HepG2 (cell line): ENCODE data around the gene WNT5A. TPM values are rescaled to one million over a fixed set of nuclear protein-coding genes. Genes with fewer than 3 reads are reported as not detected.

Experiments
- ATAC-seq: fragments of 200-7000 bp; cut with Tn5 transposase; 3 replicates; pipeline ENCODE4 v1.9.1; 2020; ENCODE audit warnings: mild to moderate bottlenecking, moderate library complexity
- BruUV-seq: library from RNA; stranded (reverse); fragments of 400-500 nt; replicated peaks from 2 replicates; lab custom pipeline; 2021; lab: Mats Ljungman, UMichigan
- CTCF ChIA-PET: fragments of 300-600 bp; formaldehyde crosslinking; extraction: SDS; loops from one replicate; lab custom pipeline; 2021; ENCODE audit warnings: low total read pairs, inconsistent platforms, low intra/inter-chr PET ratio; lab: Yijun Ruan, JAX
- POLR2A ChIA-PET: fragments of 350-600 bp; sonication (Branson Sonifier 250); formaldehyde crosslinking; loops from one replicate; lab custom pipeline; 2020; ENCODE audit warnings: antibody characterized with exemption, inconsistent platforms; lab: Yijun Ruan, JAX
- DNase-seq: peaks from one replicate; pipeline ENCODE4 v3.0.0-alpha.2; 2015; ENCODE audit warnings: low spot score
- FAIRE-seq: peaks from 3 replicates; lab custom pipeline; 2011; peaks lifted over from hg19 to GRCh38; lab: Jason Lieb, UNC
- H2AFZ ChIP-seq: one replicate; pipeline ENCODE4 v1.6.1; 2011; ENCODE audit warnings: low read length, inconsistent platforms
- H3K27ac ChIP-seq: fragments of 300-600 bp; 3 replicates; pipeline ENCODE4 v1.8.0; 2011; ENCODE audit warnings: mixed run types, mild to moderate bottlenecking, mixed read lengths, low read length, inconsistent platforms; ENCODE audit not compliant: insufficient read depth; ENCODE audit errors: extremely low read length
- H3K27me3 ChIP-seq, 2 experiments: fragments of 200-600 bp in 1 of 2; 2 replicates in 1 of 2; 3 replicates in 1 of 2; pipeline versions ENCODE4 v1.6.0 to v1.8.0; 2011; ENCODE audit warnings: low read length in 2 of 2, mild to moderate bottlenecking in 2 of 2, moderate library complexity in 2 of 2, inconsistent platforms in 1 of 2; ENCODE audit not compliant: insufficient read depth in 2 of 2, control insufficient read depth in 1 of 2
- H3K36me3 ChIP-seq, 2 experiments: fragments of 200-600 bp in 1 of 2; replicated peaks in 1 of 2; 2 replicates in 1 of 2; 3 replicates in 1 of 2; pipeline versions ENCODE4 v1.5.1 to v1.8.0; 2011; ENCODE audit warnings: low read length in 2 of 2, inconsistent platforms in 1 of 2; ENCODE audit not compliant: insufficient read depth in 2 of 2, control insufficient read depth in 1 of 2
- H3K4me1 ChIP-seq: 2 replicates; pipeline ENCODE4 v1.5.1; 2012; ENCODE audit warnings: low read length, inconsistent platforms; ENCODE audit not compliant: insufficient read depth
- H3K4me2 ChIP-seq: 2 replicates; pipeline ENCODE4 v1.6.0; 2011; ENCODE audit warnings: low read depth, low read length, inconsistent platforms
- H3K4me3 ChIP-seq, 3 experiments: fragments of 200-600 bp in 1 of 3; sonication (generic), shearing (Covaris generic) in 1 of 3; replicated peaks in 1 of 3; 2 replicates each; pipeline ENCODE4 v1.5.1; 2011 to 2016; ENCODE audit warnings: low read length in 3 of 3, inconsistent platforms in 2 of 3, low read depth in 2 of 3, mild to moderate bottlenecking in 2 of 3, control low read depth in 1 of 3, mixed read lengths in 1 of 3; ENCODE audit not compliant: insufficient read depth in 1 of 3
- H3K79me2 ChIP-seq: one replicate; pipeline ENCODE4 v1.6.1; 2011; ENCODE audit warnings: low read length, inconsistent platforms; ENCODE audit not compliant: insufficient read depth
- H3K9ac ChIP-seq: 2 replicates; pipeline ENCODE4 v1.6.0; 2011; ENCODE audit warnings: mild to moderate bottlenecking, low read depth, low read length, inconsistent platforms; ENCODE audit not compliant: insufficient read depth
- H3K9me3 ChIP-seq: 2 replicates; pipeline ENCODE4 v1.5.1; 2012; ENCODE audit warnings: mild to moderate bottlenecking, low read length
- H4K20me1 ChIP-seq: 2 replicates; pipeline ENCODE4 v1.6.0; 2011; ENCODE audit warnings: inconsistent platforms, mild to moderate bottlenecking, low read length, moderate library complexity; ENCODE audit not compliant: insufficient read depth
- CREB1 ChIP-seq, 2 experiments: fragments of 450-650 bp in 1 of 2; IDR thresholded peaks; 2 replicates each; pipeline ENCODE4 v1.6.1; 2016 to 2017; ENCODE audit warnings: control low read depth in 1 of 2, mild to moderate bottlenecking in 1 of 2, missing compliant biosample characterization in 1 of 2, missing genetic modification characterization in 1 of 2
- EEA1 ChIP-seq: sonication (generic); formaldehyde crosslinking; IDR thresholded peaks from 2 replicates; pipeline ENCODE4 v1.5.1; 2020; ENCODE audit warnings: mild to moderate bottlenecking, missing genetic modification reagents, borderline replicate concordance
- FOXJ3 ChIP-seq: sonication (generic); formaldehyde crosslinking; IDR thresholded peaks from 2 replicates; pipeline ENCODE4 v1.4.0; 2020; ENCODE audit warnings: missing genetic modification reagents, mild to moderate bottlenecking, borderline replicate concordance
- HNRNPH1 ChIP-seq: fragments of 200-400 bp; formaldehyde crosslinking; optimal IDR thresholded peaks from 2 replicates; pipeline ENCODE3; 2017; ENCODE audit warnings: mild to moderate bottlenecking, low read depth, low read length
- SALL2 ChIP-seq: sonication (generic); formaldehyde crosslinking; IDR thresholded peaks from 2 replicates; pipeline ENCODE4 v1.8.1; 2023; ENCODE audit warnings: mild to moderate bottlenecking, missing genetic modification reagents, inconsistent platforms
- TP53 ChIP-seq: sonication (generic); formaldehyde crosslinking; conservative IDR thresholded peaks from 2 replicates; pipeline ENCODE4 v1.4.0; 2020; ENCODE audit warnings: missing genetic modification reagents
- ZNF501 ChIP-seq: sonication (generic); formaldehyde crosslinking; IDR thresholded peaks from 2 replicates; pipeline ENCODE4 v1.5.1; 2020; ENCODE audit warnings: mild to moderate bottlenecking, moderate library complexity, missing genetic modification reagents
- WGBS: methylation state at CpG from one replicate; pipeline ENCODE4 v1.1.6; 2017; ENCODE audit warnings: low lambda C conversion rate; 5-methylcytosine and 5-hydroxymethylcytosine counted together
- in situ Hi-C: cut with HindIII; loops from 2 replicates; pipeline ENCODE4 v1.10.0; 2017; ENCODE audit warnings: low pct_unique_long_range_greater_than_20kb; ENCODE audit not compliant: extremely low pct_ligation_motif_present
- intact Hi-C: fragments of 100-400 bp; cut with micrococcal nuclease; formaldehyde crosslinking; loops from one replicate; pipeline ENCODE4 v1.10.0; 2022; ENCODE audit not compliant: unreplicated experiment
- polyA plus RNA-seq, 8 experiments: library from polyadenylated mRNA; depleted of rRNA in 3 of 8; stranded (reverse) in 7 of 8; unstranded in 1 of 8; fragments of >200 nt; fragmentation: Illumina TruSeq in 4 of 8; extraction: Trizol in 4 of 8; gene quantifications; 2 replicates each; pipeline versions ENCODE4 v1.2.1 to v1.2.3, GENCODE V29; 2011 to 2016; ENCODE audit warnings: low read depth in 4 of 8, missing spikeins in 1 of 8, mixed read lengths in 1 of 8; ENCODE audit not compliant: insufficient read depth in 1 of 8
- total RNA-seq, 5 experiments: library from RNA; depleted of rRNA; stranded (reverse); fragments of >200 nt; fragmentation: Illumina TruSeq; extraction: Trizol; gene quantifications; 2 replicates each; pipeline ENCODE4 v1.2.3, GENCODE V29; 2016; ENCODE audit warnings: low read depth in 1 of 5
- TF ChIP-seq, protein P1 (sequence below): sonication (generic); formaldehyde crosslinking; conservative IDR thresholded peaks from 2 replicates; pipeline ENCODE4 v1.4.0; 2020; ENCODE audit warnings: mild to moderate bottlenecking, missing genetic modification reagents, moderate library complexity
- TF ChIP-seq, protein P2 (sequence below): sonication (generic); formaldehyde crosslinking; IDR thresholded peaks from 2 replicates; pipeline ENCODE4 v1.5.0; 2020; ENCODE audit warnings: missing genetic modification reagents, mild to moderate bottlenecking, borderline replicate concordance
- TF ChIP-seq, protein P3 (sequence below): IDR thresholded peaks from 2 replicates; pipeline ENCODE4 v1.6.1; 2018; ENCODE audit warnings: missing genetic modification reagents, mild to moderate bottlenecking, missing compliant biosample characterization

WNT5A gene
- total and polyA plus RNA-seq, 2 of the 13 experiments (the other 11 are each of a cell fraction or from before 2014, with no cell fraction given) = not detected

DNA sequence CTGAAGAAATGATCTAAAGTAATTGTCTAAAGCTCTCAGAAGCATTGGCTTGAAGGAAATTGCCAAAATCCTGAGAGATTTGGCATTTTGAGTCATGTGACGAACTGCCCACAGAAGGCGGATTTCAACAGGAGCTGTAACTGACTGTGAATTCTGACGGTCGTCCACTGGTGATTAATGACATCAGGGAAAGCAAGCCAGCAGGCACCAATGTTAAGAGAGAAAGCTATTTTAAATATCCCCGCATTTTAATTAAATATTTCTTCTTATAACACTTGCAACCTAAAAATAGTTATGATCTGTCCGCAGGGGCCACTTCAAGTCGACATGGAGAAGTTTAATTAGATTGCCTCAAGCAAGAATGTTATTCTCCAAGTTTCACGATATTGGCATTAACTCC is 51.6 kb downstream of the WNT5A start:
- BruUV-seq = no TSS peak
- no peaks in the 10 kb centered on the region for H4K20me1 ChIP-seq
- H3K9me3 ChIP-seq = no peaks in the 10 kb centered on the region
- FAIRE-seq = no peak
- H2AFZ ChIP-seq = no peak overlapping the region
- H3K36me3 ChIP-seq = no peaks in the 10 kb centered on the region
- intact Hi-C loops (no loop called here), in situ Hi-C loops (no loop called here)
- no peaks in the 10 kb centered on the region for H3K27me3 ChIP-seq
- ChIA-PET CTCF (no interaction called here), POLR2A (no interaction called here)
- no peak for TF ChIP-seq EEA1
- no peak for TF ChIP-seq FOXJ3
- no peak for TF ChIP-seq CREB1 (IDR thresholded peaks at IDR 0.05)
- no peak for TF ChIP-seq CREB1 (CRISPR knock-in tag; IDR thresholded peaks at IDR 0.05)
- TF ChIP-seq, protein P1, sequence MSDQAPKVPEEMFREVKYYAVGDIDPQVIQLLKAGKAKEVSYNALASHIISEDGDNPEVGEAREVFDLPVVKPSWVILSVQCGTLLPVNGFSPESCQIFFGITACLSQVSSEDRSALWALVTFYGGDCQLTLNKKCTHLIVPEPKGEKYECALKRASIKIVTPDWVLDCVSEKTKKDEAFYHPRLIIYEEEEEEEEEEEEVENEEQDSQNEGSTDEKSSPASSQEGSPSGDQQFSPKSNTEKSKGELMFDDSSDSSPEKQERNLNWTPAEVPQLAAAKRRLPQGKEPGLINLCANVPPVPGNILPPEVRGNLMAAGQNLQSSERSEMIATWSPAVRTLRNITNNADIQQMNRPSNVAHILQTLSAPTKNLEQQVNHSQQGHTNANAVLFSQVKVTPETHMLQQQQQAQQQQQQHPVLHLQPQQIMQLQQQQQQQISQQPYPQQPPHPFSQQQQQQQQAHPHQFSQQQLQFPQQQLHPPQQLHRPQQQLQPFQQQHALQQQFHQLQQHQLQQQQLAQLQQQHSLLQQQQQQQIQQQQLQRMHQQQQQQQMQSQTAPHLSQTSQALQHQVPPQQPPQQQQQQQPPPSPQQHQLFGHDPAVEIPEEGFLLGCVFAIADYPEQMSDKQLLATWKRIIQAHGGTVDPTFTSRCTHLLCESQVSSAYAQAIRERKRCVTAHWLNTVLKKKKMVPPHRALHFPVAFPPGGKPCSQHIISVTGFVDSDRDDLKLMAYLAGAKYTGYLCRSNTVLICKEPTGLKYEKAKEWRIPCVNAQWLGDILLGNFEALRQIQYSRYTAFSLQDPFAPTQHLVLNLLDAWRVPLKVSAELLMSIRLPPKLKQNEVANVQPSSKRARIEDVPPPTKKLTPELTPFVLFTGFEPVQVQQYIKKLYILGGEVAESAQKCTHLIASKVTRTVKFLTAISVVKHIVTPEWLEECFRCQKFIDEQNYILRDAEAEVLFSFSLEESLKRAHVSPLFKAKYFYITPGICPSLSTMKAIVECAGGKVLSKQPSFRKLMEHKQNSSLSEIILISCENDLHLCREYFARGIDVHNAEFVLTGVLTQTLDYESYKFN (CRISPR knock-in tag) = no peak
- TF ChIP-seq SALL2 (CRISPR knock-in tag) = no peak
- TF ChIP-seq, protein P2, sequence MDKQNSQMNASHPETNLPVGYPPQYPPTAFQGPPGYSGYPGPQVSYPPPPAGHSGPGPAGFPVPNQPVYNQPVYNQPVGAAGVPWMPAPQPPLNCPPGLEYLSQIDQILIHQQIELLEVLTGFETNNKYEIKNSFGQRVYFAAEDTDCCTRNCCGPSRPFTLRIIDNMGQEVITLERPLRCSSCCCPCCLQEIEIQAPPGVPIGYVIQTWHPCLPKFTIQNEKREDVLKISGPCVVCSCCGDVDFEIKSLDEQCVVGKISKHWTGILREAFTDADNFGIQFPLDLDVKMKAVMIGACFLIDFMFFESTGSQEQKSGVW = no peak
- TF ChIP-seq, protein P3, sequence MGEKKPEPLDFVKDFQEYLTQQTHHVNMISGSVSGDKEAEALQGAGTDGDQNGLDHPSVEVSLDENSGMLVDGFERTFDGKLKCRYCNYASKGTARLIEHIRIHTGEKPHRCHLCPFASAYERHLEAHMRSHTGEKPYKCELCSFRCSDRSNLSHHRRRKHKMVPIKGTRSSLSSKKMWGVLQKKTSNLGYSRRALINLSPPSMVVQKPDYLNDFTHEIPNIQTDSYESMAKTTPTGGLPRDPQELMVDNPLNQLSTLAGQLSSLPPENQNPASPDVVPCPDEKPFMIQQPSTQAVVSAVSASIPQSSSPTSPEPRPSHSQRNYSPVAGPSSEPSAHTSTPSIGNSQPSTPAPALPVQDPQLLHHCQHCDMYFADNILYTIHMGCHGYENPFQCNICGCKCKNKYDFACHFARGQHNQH (CRISPR knock-in tag) = no peak
- no peak for TF ChIP-seq TP53 (CRISPR knock-in tag)
- no peak for TF ChIP-seq ZNF501
- no peak for TF ChIP-seq HNRNPH1
- no peak overlapping the region for H3K27ac ChIP-seq
- H3K4me3 ChIP-seq = no peak overlapping the region
- H3K79me2 ChIP-seq = no peaks in the 10 kb centered on the region
- H3K4me2 ChIP-seq = no peak overlapping the region
- ATAC-seq = no peak
- H3K4me1 ChIP-seq = no peaks in the 10 kb centered on the region
- WGBS = 26% methylated on average over 8 of the region's 8 CpGs
- DNase-seq = no peak
- no peak overlapping the region for H3K9ac ChIP-seq
